ENCODE results near the gene GBGT1.

DNA sequence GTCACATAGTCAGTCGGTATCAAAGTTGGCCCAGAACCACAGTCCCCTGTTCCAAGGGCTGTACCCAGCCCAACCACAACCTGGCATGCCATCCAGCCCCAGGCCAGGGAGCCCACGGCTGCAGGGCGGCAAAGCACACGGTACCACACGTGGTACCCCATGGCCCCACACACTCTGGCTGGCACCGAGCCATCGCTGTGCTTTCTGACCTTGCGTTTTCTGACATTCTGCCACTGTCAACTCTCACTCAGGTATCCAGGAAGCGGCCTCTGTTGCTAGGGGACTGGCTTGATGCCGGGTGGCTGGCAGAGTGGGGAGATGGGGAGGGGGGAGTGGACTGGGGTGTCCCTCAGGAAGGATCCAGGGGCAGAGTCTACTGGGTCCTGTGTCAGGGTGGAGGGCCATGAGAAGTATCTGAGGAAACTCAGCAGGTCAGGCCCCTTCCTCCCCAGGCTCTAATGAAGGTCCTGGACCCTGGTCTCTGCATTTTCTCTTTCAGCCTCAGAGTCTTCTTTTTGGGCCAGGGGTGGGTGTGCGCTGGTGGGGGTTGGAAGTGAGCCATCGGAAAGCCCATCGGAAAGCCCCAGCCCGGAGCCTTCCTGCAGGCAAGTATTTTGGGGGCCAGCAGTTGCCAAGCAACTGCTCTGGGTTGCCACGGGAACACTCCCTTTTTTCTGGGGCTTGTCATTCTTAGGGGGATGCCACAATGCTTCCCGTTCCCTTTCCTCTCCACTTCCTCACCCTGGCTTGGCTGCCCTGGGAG lies 21.7 kb downstream of the GBGT1 start:
- TF ChIP-seq POLR2A (IDR thresholded peaks at IDR 0.05), result no peak
- TF ChIP-seq, protein P1, sequence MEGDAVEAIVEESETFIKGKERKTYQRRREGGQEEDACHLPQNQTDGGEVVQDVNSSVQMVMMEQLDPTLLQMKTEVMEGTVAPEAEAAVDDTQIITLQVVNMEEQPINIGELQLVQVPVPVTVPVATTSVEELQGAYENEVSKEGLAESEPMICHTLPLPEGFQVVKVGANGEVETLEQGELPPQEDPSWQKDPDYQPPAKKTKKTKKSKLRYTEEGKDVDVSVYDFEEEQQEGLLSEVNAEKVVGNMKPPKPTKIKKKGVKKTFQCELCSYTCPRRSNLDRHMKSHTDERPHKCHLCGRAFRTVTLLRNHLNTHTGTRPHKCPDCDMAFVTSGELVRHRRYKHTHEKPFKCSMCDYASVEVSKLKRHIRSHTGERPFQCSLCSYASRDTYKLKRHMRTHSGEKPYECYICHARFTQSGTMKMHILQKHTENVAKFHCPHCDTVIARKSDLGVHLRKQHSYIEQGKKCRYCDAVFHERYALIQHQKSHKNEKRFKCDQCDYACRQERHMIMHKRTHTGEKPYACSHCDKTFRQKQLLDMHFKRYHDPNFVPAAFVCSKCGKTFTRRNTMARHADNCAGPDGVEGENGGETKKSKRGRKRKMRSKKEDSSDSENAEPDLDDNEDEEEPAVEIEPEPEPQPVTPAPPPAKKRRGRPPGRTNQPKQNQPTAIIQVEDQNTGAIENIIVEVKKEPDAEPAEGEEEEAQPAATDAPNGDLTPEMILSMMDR (IDR thresholded peaks at IDR 0.05), result no peak
